GM12865 (cell line): ENCODE measurements around the gene STK32B.
"Not testable (repeated sequence)": the region's sequence is repeated elsewhere in the genome, so short reads cannot be mapped to it uniquely, and the experiment has no call there.

ENCODE experiments used
- DNase-seq: peaks from one replicate; pipeline ENCODE4 v3.0.0; 2010; ENCODE audit warnings: low read depth
- H3K4me3 ChIP-seq: 2 replicates; pipeline ENCODE4 v1.5.1; 2011; ENCODE audit warnings: mild to moderate bottlenecking, low read depth, low read length, control low read depth
- CTCF ChIP-seq: IDR thresholded peaks from 2 replicates; pipeline ENCODE4 v1.5.1; 2011; ENCODE audit warnings: low read length, control low read depth, low read depth, inconsistent platforms; ENCODE audit not compliant: insufficient read depth; ENCODE audit errors: missing control alignments

Gene STK32B

DNA sequence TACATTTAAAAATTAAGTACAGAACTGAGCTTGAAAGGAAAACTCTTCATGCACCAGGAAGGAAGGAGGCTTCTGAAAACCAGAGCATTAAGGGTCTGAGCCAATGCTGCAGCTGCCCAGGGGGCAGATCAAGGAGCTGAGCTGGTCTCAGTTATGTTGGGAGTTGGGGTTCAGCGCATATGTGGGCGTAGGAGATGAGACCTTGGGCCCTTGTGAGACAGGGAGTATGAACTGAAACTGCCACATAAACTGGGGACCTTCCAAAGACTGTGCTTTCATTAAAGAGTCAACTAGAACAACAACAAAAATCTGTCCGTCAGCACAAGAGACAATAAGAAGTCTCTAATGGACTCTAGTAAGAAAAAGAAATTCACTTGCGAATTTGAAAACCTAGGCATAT lies 226.9 kb downstream of the STK32B start:
- no peak for DNase-seq
- TF ChIP-seq CTCF = no peak

GRCh38 chr4:5280069-5280468 lies 228.8 kb downstream of the STK32B start:
- H3K4me3 ChIP-seq, DNase-seq: not testable (repeated sequence)

More for the DNA sequence above, 226.9 kb downstream of the STK32B start:
- no peak overlapping the region for H3K4me3 ChIP-seq

DNA sequence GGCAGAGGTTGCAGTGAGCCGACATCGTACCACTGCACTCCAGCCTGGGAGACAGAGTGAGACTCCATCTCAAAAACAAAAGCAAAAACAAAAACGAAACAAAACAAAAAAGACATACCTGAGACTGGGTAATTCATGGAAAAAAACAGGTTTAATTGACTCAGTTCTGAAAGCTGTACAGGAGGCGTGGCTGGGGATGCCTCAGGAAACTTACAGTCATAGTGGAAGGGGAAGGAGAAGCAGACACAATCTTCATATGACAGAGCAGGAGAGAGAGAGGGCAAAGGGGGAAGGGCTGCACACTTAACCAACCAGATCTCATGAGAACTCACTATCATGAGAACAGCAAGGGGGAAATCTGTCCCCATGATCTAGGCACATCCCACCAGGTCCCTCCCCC lies 229.5 kb downstream of the STK32B start:
- TF ChIP-seq CTCF = no peak
- peak; percentile 40 for DNase-seq
- H3K4me3 ChIP-seq = no peak overlapping the region

DNA sequence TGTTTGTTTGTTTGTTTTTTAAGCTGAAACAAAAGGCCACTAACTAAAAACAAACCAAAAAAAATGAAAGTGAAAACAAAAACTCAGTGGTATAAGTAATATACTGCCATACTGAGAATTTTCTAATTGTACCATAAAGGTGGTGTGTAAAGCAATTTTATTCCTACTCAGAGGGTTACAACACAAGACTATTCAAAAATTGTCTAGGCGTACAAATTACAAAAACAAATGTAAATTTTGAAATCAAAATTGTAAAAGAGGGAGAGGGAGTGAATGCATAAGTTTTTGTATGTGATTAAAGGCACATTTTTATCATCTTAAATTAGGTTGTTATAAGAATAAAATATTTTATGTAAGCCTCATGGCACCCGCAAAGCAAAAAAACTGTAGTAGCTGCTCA lies 232.6 kb downstream of the STK32B start:
- no peak overlapping the region for H3K4me3 ChIP-seq
- DNase-seq = no peak
- no peak for TF ChIP-seq CTCF

DNA sequence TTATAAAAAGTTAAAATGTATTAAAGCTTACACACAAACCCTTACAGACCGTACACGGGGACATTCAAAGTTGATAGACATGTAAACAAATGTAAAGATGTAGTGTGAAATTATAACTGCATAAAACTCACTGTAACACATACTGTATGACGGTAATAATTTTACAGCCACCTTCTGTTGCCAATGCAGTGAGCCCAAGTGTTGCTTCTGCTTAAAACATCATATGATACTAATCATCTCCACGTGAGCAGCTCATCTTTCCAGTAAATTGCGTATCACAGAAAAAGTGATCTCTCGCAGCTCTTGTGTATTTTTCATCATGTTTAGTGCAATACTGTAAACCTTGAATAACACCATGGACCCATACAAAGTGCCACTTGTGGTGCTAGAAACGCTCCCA lies 233.2 kb downstream of the STK32B start:
- TF ChIP-seq CTCF = no peak
- H3K4me3 ChIP-seq = no peak overlapping the region
- DNase-seq = no peak

GRCh38 chr4:5292101-5292500 lies 240.8 kb downstream of the STK32B start:
- TF ChIP-seq CTCF = no peak
- H3K4me3 ChIP-seq = no peak overlapping the region
- no peak for DNase-seq

- DNase-seq, H3K4me3 ChIP-seq: not testable (repeated sequence)
Observed at GRCh38 chr4:5298000-5298787, 246.9 kb downstream of the STK32B start.

- no peak for TF ChIP-seq CTCF
- no peak for DNase-seq
- H3K4me3 ChIP-seq = no peak overlapping the region
Observed at GRCh38 chr4:5300283-5300682, 249.0 kb downstream of the STK32B start.
